HG03460 (cell line): ENCODE results near the gene GUSB.

Experiments
- ATAC-seq: cut with Tn5 transposase; IDR thresholded peaks from one replicate; pipeline ENCODE4 v1.9.1; 2021; ENCODE audit not compliant: unreplicated experiment

Gene GUSB

GRCh38 chr7:65931685-65932084 lies 50.3 kb downstream of the GUSB start:
- no peak for ATAC-seq

GRCh38 chr7:65927489-65928448 lies 54.2 kb downstream of the GUSB start:
- no peak for ATAC-seq

GRCh38 chr7:65926588-65926987 lies 55.4 kb downstream of the GUSB start:
- no peak for ATAC-seq

- no peak for ATAC-seq
Measured at GRCh38 chr7:65925040-65925439, 57.0 kb downstream of the GUSB start.

- no peak for ATAC-seq
Measured at GRCh38 chr7:65924193-65924592, 57.8 kb downstream of the GUSB start.

- ATAC-seq, result no peak
Measured at GRCh38 chr7:65923316-65923715, 58.7 kb downstream of the GUSB start.

- no peak for ATAC-seq
Measured at GRCh38 chr7:65915921-65916657, 65.9 kb downstream of the GUSB start.

GRCh38 chr7:65912237-65912636 lies 69.8 kb downstream of the GUSB start:
- ATAC-seq, result no peak
